Measurements from ENCODE around the gene ARL3.
"Not testable (repeated sequence)": the region's sequence is repeated elsewhere in the genome, so short reads cannot be mapped to it uniquely, and the experiment has no call there.

ARL3 gene

DNA sequence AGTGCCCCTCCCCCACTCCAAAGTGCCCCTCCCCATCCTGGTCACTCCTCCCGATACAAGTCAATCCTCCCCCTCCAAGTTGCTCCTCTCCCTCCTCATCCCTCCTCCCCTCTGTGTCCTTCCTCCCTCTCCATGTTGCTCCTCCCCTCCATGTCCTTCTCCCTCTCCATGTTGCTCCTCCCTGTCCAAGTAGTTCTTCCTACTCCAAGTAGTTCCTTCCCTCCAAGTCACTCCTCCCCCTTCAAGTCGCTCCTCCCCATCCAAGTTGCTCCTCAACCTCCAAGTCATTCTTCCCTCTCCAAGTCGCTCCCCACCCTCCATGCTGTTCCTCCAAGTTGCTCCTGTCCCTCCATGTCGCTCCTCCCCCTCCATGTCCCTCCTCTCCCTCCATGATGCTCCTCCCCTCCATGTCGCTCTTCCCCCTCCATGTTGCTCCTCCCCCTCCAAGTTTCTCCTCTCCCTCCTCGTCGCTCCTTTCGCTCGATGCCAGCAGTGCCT, 20.9 kb upstream of the ARL3 start:
- DNase-seq, result no peak

- no peak for DNase-seq
Measured at GRCh38 chr10:102732661-102733060, 18.5 kb upstream of the ARL3 start.

- DNase-seq, result no peak
Measured at GRCh38 chr10:102731222-102731800, 17.1 kb upstream of the ARL3 start.

- no peak for DNase-seq
Measured at GRCh38 chr10:102729029-102730026, 15.1 kb upstream of the ARL3 start.

GRCh38 chr10:102727037-102727818, 13.0 kb upstream of the ARL3 start:
- no peak for DNase-seq

DNA sequence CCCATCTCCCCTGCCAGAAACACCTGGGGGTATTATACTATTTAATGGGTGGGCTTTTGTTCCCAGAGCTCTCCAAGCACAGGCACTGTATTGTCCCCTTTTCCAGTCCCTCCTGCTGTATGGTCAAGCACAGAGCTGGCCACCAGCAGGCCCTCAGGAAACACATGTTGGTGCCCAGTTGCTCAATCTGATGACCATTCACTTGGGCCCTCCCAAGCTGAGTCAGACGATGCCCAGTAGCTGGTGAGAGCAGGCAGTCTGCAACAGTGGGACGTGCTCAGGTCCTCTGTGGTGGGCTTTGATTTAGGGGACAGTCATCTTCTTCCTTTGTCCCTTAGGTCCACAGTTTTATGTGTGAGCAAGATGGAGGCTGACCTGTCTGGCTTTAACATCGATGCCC, 12.1 kb upstream of the ARL3 start:
- DNase-seq, result no peak

- DNase-seq, result no peak
Measured at GRCh38 chr10:102723989-102724388, 9.8 kb upstream of the ARL3 start.

DNA sequence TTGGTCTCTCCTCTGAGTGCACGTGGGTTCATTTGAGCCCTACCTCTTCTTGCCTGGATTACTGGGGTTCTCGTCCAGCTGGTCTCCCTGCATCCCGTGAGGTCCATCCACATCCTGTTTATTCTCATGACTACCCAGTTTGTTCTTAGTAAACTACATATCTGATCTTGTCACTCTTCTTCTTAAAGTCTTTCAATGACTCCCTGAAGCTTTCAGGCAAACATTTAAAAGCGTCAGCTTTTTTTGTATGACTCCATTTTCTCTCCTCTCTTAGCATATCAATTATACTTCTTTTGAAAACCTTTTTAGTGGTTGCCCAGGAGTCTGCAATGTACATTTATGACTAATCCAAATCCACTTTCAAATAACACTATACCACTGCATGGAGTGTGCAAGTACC, 7.8 kb upstream of the ARL3 start:
- DNase-seq, result no peak

DNA sequence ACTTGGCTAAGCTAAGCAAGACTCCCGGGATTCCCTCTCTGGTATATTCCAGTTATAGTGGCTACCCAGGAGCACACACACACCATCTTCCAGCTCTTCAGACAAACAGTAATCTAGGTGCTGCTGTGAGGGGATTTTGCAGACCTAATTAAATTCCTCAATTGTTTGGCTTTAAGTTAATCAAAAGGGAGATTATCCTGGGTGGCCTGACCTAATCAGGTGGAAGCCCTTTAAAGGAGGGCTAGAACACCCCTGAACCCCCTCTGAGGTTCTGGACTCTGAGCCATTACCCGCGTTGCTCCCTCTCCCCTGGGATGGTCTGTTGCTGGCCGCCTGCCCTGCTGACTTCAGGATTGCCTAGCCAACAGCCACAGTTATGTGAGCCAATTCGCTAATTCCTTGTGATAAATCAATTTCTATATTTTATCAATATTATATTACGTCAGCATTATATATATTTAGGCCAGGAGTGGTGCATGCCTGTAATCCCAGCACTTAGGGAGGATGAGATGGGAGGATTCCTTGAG, 6.6 kb upstream of the ARL3 start:
- DNase-seq, result no peak

- no peak for DNase-seq
Measured at GRCh38 chr10:102720337-102720736, 6.1 kb upstream of the ARL3 start.

- no peak for DNase-seq
Measured at GRCh38 chr10:102718220-102718619, 4.0 kb upstream of the ARL3 start.

- DNase-seq, result not testable (repeated sequence)
Measured at GRCh38 chr10:102716900-102717565, 2.8 kb upstream of the ARL3 start.

GRCh38 chr10:102715880-102716279, 1.7 kb upstream of the ARL3 start:
- DNase-seq, result no peak

DNA sequence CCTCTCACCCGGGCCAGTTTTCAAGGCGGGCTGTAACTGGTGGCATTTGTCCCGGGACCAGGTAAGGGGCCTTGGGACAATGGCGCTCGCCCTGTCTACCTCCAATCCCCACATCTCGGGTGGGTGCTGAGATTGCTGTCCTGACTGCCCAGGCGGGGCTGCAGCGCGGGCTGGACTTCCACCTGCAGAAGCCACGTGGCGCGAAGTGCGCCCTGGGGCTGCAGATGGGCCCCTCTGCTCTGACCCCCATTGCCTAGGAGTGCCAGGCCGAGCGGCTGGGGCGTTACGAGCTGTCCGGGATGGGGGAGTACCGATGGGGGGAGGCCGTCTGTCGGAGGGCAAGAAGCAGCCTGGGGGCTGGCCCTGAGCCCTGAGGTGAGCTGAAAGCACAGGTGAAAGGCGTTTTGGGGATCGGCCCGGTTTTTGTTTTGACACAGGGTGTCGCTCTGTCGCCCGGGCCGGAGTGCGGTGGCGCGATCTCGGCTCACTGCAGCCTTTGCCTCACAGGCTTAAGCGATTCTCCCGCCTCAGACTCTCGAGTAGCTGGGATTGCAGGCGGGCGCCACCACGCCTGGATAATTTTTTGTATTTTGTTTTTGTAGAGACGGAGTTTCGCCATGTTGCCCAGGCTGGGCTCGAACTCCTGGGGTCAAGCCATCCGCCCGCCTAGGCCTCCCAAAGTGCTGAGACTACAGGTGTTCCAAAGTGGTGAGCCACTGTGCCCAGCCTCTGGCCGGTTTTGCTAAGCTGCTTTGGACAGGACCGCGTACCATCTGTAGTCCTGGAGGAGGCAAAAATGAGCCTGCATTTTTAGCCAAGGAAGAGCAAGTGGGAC, 641 bp upstream of the ARL3 start, which contains the start of gene SFXN2:
SFXN2 (plus strand) TSS at position 16 of the 835 bp plus-strand sequence. CDS start 12,001 bp downstream, outside the sequence.
- DNase-seq, result peak; percentile 10

- DNase-seq, result no peak
Measured at GRCh38 chr10:102713539-102713813, 721 bp downstream of the ARL3 start.

DNA sequence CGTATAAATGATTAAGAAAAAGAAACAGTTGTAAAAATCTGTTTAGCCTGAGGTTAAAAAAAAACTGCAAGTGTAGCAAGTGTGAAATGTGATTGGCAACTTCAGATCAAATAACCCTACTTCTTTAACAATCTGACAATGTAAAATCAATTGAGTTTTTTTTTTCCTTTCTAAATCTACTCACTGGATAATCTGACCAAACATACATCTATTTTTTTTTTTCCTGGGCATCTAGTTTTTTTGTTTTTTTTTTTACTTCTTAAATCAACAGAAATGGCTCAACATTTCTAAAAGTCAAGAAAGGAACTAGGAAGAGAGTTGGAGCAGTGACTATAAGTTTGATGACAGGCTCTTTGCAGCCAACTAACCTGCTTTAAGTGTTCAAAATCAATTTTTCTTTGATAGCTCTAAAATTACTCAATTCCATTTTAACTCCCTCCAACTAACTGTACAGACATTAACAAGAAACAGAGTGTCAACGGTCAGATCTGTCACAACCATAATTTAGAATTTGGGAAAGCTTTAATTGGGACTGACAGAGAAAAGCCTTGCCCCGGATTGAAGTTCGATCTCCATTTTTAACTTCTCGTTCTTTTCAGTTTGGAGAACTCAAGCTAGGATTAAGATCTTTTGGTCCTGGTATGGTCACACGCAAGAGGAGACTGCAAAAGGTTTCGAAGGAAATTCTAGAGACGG, 1.2 kb downstream of the ARL3 start:
- peak; percentile 3 for DNase-seq

GRCh38 chr10:102712089-102712488, 2.1 kb downstream of the ARL3 start:
- DNase-seq, result no peak

DNA sequence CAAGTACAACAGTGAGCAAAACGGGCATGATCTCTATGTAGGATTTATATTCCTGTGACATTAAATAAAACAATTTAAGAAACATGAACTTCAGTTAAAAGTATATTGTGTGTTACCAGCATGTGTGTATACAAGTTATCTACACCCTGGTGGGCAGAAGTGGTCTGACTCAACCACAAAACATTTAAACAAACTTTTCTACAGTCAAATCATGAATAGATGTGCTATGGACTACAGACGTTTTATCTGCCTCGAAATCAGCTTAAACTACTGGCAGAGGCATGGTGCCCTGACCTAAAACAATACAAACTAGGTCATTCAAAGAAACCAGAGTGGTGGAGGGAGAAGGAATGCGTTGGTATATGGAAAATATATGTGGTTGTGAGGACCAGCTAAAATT, 3.6 kb downstream of the ARL3 start:
- DNase-seq, result no peak

DNA sequence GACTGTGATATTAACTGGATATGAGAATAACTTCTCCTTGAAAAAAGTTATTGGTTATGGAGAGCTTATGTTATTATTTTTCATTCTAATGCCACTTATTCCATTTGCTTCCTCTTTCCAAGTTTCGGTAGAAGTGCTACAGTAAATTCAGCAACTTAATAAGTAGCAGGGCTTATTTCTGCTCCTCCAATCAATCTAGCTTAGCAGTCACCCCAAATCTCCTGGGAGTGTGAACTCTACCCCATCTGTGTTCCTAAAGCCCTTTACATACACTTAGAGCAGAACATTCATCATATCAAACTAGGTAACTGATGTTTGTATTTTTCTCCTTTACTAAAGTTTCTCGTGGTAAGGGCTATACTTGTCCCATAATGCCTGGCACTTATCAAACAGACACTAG, 8.7 kb downstream of the ARL3 start:
- DNase-seq, result no peak

DNA sequence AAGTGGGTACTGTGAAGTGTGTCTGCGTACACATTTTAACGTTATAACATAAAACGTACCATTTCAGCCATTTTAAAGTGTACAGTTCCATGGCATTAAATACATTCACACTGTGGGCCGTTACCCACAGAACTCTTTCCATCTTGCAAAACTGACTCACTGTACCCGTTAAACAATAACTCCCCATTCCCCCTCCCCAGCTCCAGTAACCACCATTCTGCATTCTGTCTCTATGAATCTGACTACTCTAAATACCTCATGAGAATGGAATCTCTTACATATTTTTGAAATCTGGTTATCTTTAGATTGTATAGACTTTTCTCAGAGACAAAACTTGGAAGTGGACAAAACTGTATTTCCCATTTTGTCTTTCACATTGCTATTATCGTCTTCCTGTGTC, 9.3 kb downstream of the ARL3 start:
- DNase-seq, result no peak

- DNase-seq, result no peak
Measured at GRCh38 chr10:102702742-102703141, 11.5 kb downstream of the ARL3 start.

All from NCI-H1694 treated with DMSO at 0.1 percent for 48 hours (cell line).